C4-2B (cell line): ENCODE measurements around the gene RIGI.

ENCODE experiments used
- CTCF ChIP-seq: fragments of 450-650 bp; conservative IDR thresholded peaks from 2 replicates; pipeline ENCODE4 v1.5.1; 2017; ENCODE audit warnings: mild to moderate bottlenecking
- ZFX ChIP-seq: fragments of 450-650 bp; IDR thresholded peaks from 2 replicates; pipeline ENCODE4 v1.6.1; 2017

GRCh38 chr9:32543047-32543446 lies 17.1 kb upstream of the RIGI start:
- TF ChIP-seq CTCF (no peak), ZFX (no peak)
